H1 (cell line): ENCODE results near the gene ZNF683. TPM values are rescaled to one million over a fixed set of nuclear protein-coding genes. Genes with fewer than 3 reads are reported as not detected.
A peak's percentile ranks its signal among the peaks of the same experiment; 100 is the strongest.

Experiments
- CTCF ChIA-PET: fragments of 300-600 bp; sonication (Branson Sonifier 250); formaldehyde crosslinking; loops from one replicate; lab custom pipeline; 2021; ENCODE audit not compliant: partially characterized antibody; lab: Charles Lee
- POLR2A ChIA-PET: fragments of 300-600 bp; sonication (Branson Sonifier 250); formaldehyde crosslinking; loops from one replicate; lab custom pipeline; 2021; ENCODE audit warnings: inconsistent platforms; ENCODE audit not compliant: partially characterized antibody; lab: Charles Lee
- DNase-seq, 2 experiments: peaks; one replicate each; pipeline versions ENCODE4 v3.0.0 to v3.0.0-alpha.2; 2010 to 2022; ENCODE audit warnings: low spot score in 2 of 2, low read depth in 1 of 2, mixed read lengths in 1 of 2
- FAIRE-seq: peaks from 2 replicates; lab custom pipeline; 2011; peaks lifted over from hg19 to GRCh38; lab: Jason Lieb, UNC
- H2AFZ ChIP-seq: 2 replicates; pipeline ENCODE4 v1.8.1; 2012; ENCODE audit warnings: low read length, inconsistent platforms
- H2AK5ac ChIP-seq: 2 replicates; pipeline ENCODE4 v1.6.1; 2013; ENCODE audit warnings: low read depth, low read length
- H2BK120ac ChIP-seq: replicated peaks from 2 replicates; pipeline ENCODE3; 2013; ENCODE audit warnings: low read depth, low read length, inconsistent platforms
- H2BK12ac ChIP-seq: 2 replicates; pipeline ENCODE4 v1.6.1; 2013; ENCODE audit warnings: low read depth, low read length
- H2BK15ac ChIP-seq: 2 replicates; pipeline ENCODE4 v1.6.1; 2013; ENCODE audit warnings: low read length
- H2BK20ac ChIP-seq: 2 replicates; pipeline ENCODE4 v1.6.1; 2013; ENCODE audit warnings: low read length
- H2BK5ac ChIP-seq: 2 replicates; pipeline ENCODE4 v1.6.1; 2013; ENCODE audit warnings: low read depth, low read length
- H3K14ac ChIP-seq: 2 replicates; pipeline ENCODE4 v1.6.1; 2013; ENCODE audit warnings: inconsistent platforms; ENCODE audit not compliant: insufficient read length
- H3K18ac ChIP-seq: 2 replicates; pipeline ENCODE4 v1.6.1; 2013; ENCODE audit warnings: low read length; ENCODE audit errors: extremely low read depth
- H3K23ac ChIP-seq: 2 replicates; pipeline ENCODE4 v1.6.1; 2013; ENCODE audit warnings: inconsistent platforms; ENCODE audit not compliant: insufficient read length
- H3K23me2 ChIP-seq: 2 replicates; pipeline ENCODE4 v1.6.1; 2013; ENCODE audit warnings: low read depth, low read length
- H3K27ac ChIP-seq: 2 replicates; pipeline ENCODE4 v1.6.1; 2011; ENCODE audit warnings: low read depth, low read length, inconsistent platforms
- H3K27me3 ChIP-seq, 4 experiments: replicated peaks in 1 of 4; 1 replicate in 1 of 4; 2 replicates in 3 of 4; pipeline versions ENCODE4 v1.6.1 to v1.8.1; 2011 to 2013; ENCODE audit warnings: low read length in 3 of 4, mild to moderate bottlenecking in 3 of 4, inconsistent platforms in 2 of 4, mixed read lengths in 2 of 4, moderate library complexity in 1 of 4; ENCODE audit not compliant: control insufficient read depth in 3 of 4, insufficient read depth in 3 of 4; ENCODE audit errors: extremely low read depth in 1 of 4
- H3K36me3 ChIP-seq, 4 experiments: 2 replicates each; pipeline versions ENCODE4 v1.6.1 to v1.8.1; 2011 to 2013; ENCODE audit warnings: mild to moderate bottlenecking in 4 of 4, low read length in 3 of 4, moderate library complexity in 2 of 4, control low read depth in 1 of 4, inconsistent platforms in 1 of 4; ENCODE audit not compliant: insufficient read depth in 4 of 4, control insufficient read depth in 2 of 4
- H3K4ac ChIP-seq: replicated peaks from 2 replicates; pipeline ENCODE3; 2013; ENCODE audit warnings: low read length, low read depth, mixed read lengths, inconsistent platforms; ENCODE audit not compliant: insufficient read length
- H3K4me1 ChIP-seq, 4 experiments: replicated peaks in 1 of 4; 1 replicate in 1 of 4; 2 replicates in 3 of 4; pipeline versions ENCODE4 v1.6.1 to v1.8.1; 2011 to 2013; ENCODE audit warnings: low read length in 3 of 4, inconsistent platforms in 2 of 4, mixed read lengths in 1 of 4; ENCODE audit not compliant: insufficient read depth in 4 of 4, control insufficient read depth in 3 of 4
- H3K4me2 ChIP-seq, 2 experiments: 2 replicates each; pipeline versions ENCODE4 v1.6.1 to v1.8.1; 2011 to 2013; ENCODE audit warnings: low read depth in 2 of 2, low read length in 2 of 2, control low read depth in 1 of 2, inconsistent platforms in 1 of 2, mild to moderate bottlenecking in 1 of 2; ENCODE audit not compliant: insufficient read depth in 1 of 2
- H3K4me3 ChIP-seq, 4 experiments: fragments of 200-600, 300-600 bp in 1 of 4; sonication (generic), shearing (Covaris generic), sonication (Bioruptor Twin) in 1 of 4; 2 replicates each; pipeline versions ENCODE4 v1.5.1 to v1.8.1; 2011 to 2016; ENCODE audit warnings: low read length in 4 of 4, low read depth in 3 of 4, control low read depth in 2 of 4, inconsistent platforms in 2 of 4, mild to moderate bottlenecking in 2 of 4, mixed read lengths in 1 of 4, moderate library complexity in 1 of 4; ENCODE audit not compliant: insufficient read depth in 2 of 4; ENCODE audit errors: extremely low read depth in 1 of 4
- H3K56ac ChIP-seq: replicated peaks from 2 replicates; pipeline ENCODE3; 2013; ENCODE audit warnings: low read depth, mild to moderate bottlenecking, mixed read lengths, low read length, inconsistent platforms; ENCODE audit not compliant: insufficient read length
- H3K79me1 ChIP-seq: 2 replicates; pipeline ENCODE4 v1.6.1; 2013; ENCODE audit warnings: low read depth, low read length, control low read depth
- H3K79me2 ChIP-seq, 2 experiments: 2 replicates each; pipeline versions ENCODE4 v1.6.1 to v1.8.1; 2012 to 2013; ENCODE audit warnings: low read length in 2 of 2, mild to moderate bottlenecking in 2 of 2, inconsistent platforms in 1 of 2; ENCODE audit not compliant: insufficient read depth in 2 of 2, control insufficient read depth in 1 of 2
- H3K9ac ChIP-seq, 4 experiments: replicated peaks in 1 of 4; 1 replicate in 1 of 4; 2 replicates in 3 of 4; pipeline versions ENCODE4 v1.6.1 to v1.8.1; 2011 to 2013; ENCODE audit warnings: low read depth in 3 of 4, low read length in 3 of 4, control low read depth in 2 of 4, mild to moderate bottlenecking in 2 of 4, moderate library complexity in 2 of 4, inconsistent platforms in 1 of 4; ENCODE audit errors: extremely low read depth in 1 of 4
- H3K9me3 ChIP-seq, 2 experiments: 2 replicates each; pipeline versions ENCODE4 v1.6.1 to v1.8.1; 2012 to 2013; ENCODE audit warnings: mild to moderate bottlenecking in 2 of 2, moderate library complexity in 2 of 2, control low read depth in 1 of 2, inconsistent platforms in 1 of 2, low read depth in 1 of 2, low read length in 1 of 2, mixed read lengths in 1 of 2; ENCODE audit not compliant: insufficient read depth in 2 of 2
- H4K20me1 ChIP-seq, 2 experiments: replicated peaks in 1 of 2; 2 replicates each; pipeline versions ENCODE3 to v1.8.1; 2011 to 2013; ENCODE audit warnings: inconsistent platforms in 2 of 2, low read length in 2 of 2, mild to moderate bottlenecking in 1 of 2; ENCODE audit not compliant: insufficient read depth in 2 of 2, control insufficient read depth in 1 of 2
- H4K5ac ChIP-seq: 2 replicates; pipeline ENCODE4 v1.6.1; 2013; ENCODE audit warnings: low read length, low read depth, mixed read lengths, inconsistent platforms; ENCODE audit not compliant: insufficient read length
- H4K8ac ChIP-seq: 2 replicates; pipeline ENCODE4 v1.8.0; 2013; ENCODE audit warnings: mild to moderate bottlenecking, moderate library complexity, low read length, inconsistent platforms; ENCODE audit not compliant: insufficient read depth; ENCODE audit errors: extremely low read depth
- H4K91ac ChIP-seq: replicated peaks from 2 replicates; pipeline ENCODE3; 2013; ENCODE audit warnings: low read length, mixed read lengths, inconsistent platforms; ENCODE audit not compliant: insufficient read length
- CHD2 ChIP-seq: IDR thresholded peaks from 2 replicates; pipeline ENCODE4 v1.6.1; 2012; ENCODE audit warnings: low read length, improper control_type of control experiment
- KDM1A ChIP-seq: fragments of 200-600, 300-600 bp; sonication (generic); IDR thresholded peaks from 2 replicates; pipeline ENCODE4 v1.7.1; 2016; ENCODE audit warnings: mild to moderate bottlenecking, low read length, borderline replicate concordance
- KDM5A ChIP-seq: fragments of 200-600 bp; IDR thresholded peaks from 2 replicates; pipeline ENCODE4 v1.7.1; 2012; ENCODE audit warnings: mild to moderate bottlenecking, low read length, inconsistent platforms, mixed read lengths
- NANOG ChIP-seq: IDR thresholded peaks from 2 replicates; pipeline ENCODE4 v1.6.1; 2011; ENCODE audit warnings: low read length, low read depth, mild to moderate bottlenecking, inconsistent platforms; ENCODE audit not compliant: insufficient read depth, poor library complexity, severe bottlenecking
- POLR2AphosphoS5 ChIP-seq: IDR thresholded peaks from 2 replicates; pipeline ENCODE4 v1.6.1; 2011; ENCODE audit warnings: low read depth, low read length
- RBBP5 ChIP-seq: IDR thresholded peaks from 2 replicates; pipeline ENCODE4 v1.7.1; 2012; ENCODE audit warnings: low read depth, mild to moderate bottlenecking, inconsistent platforms, low read length, moderate library complexity, borderline replicate concordance
- RNF2 ChIP-seq: fragments of 200-900, 300-1000 bp; sonication (generic); IDR thresholded peaks from 2 replicates; pipeline ENCODE4 v1.7.1; 2016; ENCODE audit warnings: borderline replicate concordance, low read depth, mild to moderate bottlenecking, antibody characterized with exemption, low read length; ENCODE audit not compliant: poor library complexity, severe bottlenecking; ENCODE audit errors: missing control alignments
- RXRA ChIP-seq: IDR thresholded peaks from 2 replicates; pipeline ENCODE4 v1.6.1; 2011; ENCODE audit warnings: low read depth, mild to moderate bottlenecking, low read length, moderate library complexity; ENCODE audit not compliant: insufficient read depth
- SRF ChIP-seq: IDR thresholded peaks from 2 replicates; pipeline ENCODE4 v1.6.1; 2011; ENCODE audit warnings: mild to moderate bottlenecking, low read depth, low read length, moderate library complexity
- SUZ12 ChIP-seq: fragments of 200-600 bp; sonication (generic); IDR thresholded peaks from 2 replicates; pipeline ENCODE4 v1.6.1; 2012; ENCODE audit warnings: mild to moderate bottlenecking, inconsistent platforms, low read length, moderate library complexity, mixed read lengths
- TBP ChIP-seq: IDR thresholded peaks from 2 replicates; pipeline ENCODE4 v1.6.1; 2011; ENCODE audit warnings: low read depth, low read length, improper control_type of control experiment
- WGBS, 2 experiments: shearing (Covaris generic) in 1 of 2; methylation state at CpG; one replicate each; pipeline versions ENCODE4 v1.1.6 to v1.1.7; 2013 to 2015; ENCODE audit warnings: low lambda C conversion rate in 2 of 2, mixed read lengths in 2 of 2, inconsistent platforms in 1 of 2, low coverage in 1 of 2, missing lambda C conversion rate in 1 of 2; ENCODE audit not compliant: insufficient replicate concordance in 2 of 2, insufficient coverage in 1 of 2, insufficient read length in 1 of 2; ENCODE audit errors: extremely low coverage in 1 of 2, missing lambda C conversion rate in 1 of 2; 5-methylcytosine and 5-hydroxymethylcytosine counted together
- polyA plus RNA-seq, 7 experiments: library from polyadenylated mRNA; depleted of rRNA in 3 of 7; stranded (reverse) in 5 of 7; unstranded in 2 of 7; fragments of >200 nt in 5 of 7; fragments of 200-250 nt in 2 of 7; gene quantifications; 1 replicate in 5 of 7; 2 replicates in 1 of 7; 4 replicates in 1 of 7; pipeline versions ENCODE4 v1.2.1 to v1.2.3, GENCODE V29; 2011 to 2013; ENCODE audit warnings: missing spikeins in 2 of 7, mixed read lengths in 2 of 7
- total RNA-seq: library from RNA; stranded (reverse); fragmentation: NEBNext Ultra II Directional; extraction: Animal tissue kit (Norgen Biotek cat#: 25700); gene quantifications from 2 replicates; pipeline ENCODE4 v1.2.1, GENCODE V29; 2021

Gene ZNF683
- total and polyA plus RNA-seq, 2 of the 8 experiments (the other 6 are each of a cell fraction or from before 2014, with no cell fraction given), result not detected

GRCh38 chr1:26335774-26336476, 36.6 kb downstream of the ZNF683 start:
- no peak overlapping the region for H3K56ac ChIP-seq
- no peak overlapping the region for H2AK5ac ChIP-seq
- H3K4me3 ChIP-seq, result peak overlapping the region; percentile 55 to 86 (median 68)
- no peak overlapping the region for H3K23ac ChIP-seq
- no peak overlapping the region for H2BK20ac ChIP-seq
- ChIA-PET CTCF (interaction anchor here (0.6 to 57.0 kb wide), 8 partner anchors 10 to 527 kb away, joined by 3 to 1530 read pairs (median 4); partner anchors contain the start of genes SH3BGRL3 and UBXN11), POLR2A (interaction anchor here (0.6 to 6.1 kb wide), 18 partner anchors 13 to 445 kb away, joined by 3 to 44 read pairs (median 4); partner anchors contain the start of genes CD52, CRYBG2 and LIN28A)
- peak overlapping the region; percentile 28 for H4K5ac ChIP-seq
- no peak overlapping the region for H4K8ac ChIP-seq
- no peak overlapping the region; the same call in 1 of the 2 replicates for H3K18ac ChIP-seq
- peaks cover 0 to 11% (median 5%) of the 10 kb centered on the region in 4 experiments; a peak in 5 of 7 replicates for H3K27me3 ChIP-seq
- H2BK12ac ChIP-seq, result no peak overlapping the region
- peaks cover 3 to 12% (median 6%) of the 10 kb centered on the region in 4 experiments for H3K4me1 ChIP-seq
- no peak overlapping the region for H2BK15ac ChIP-seq
- no peak for FAIRE-seq
- H3K9ac ChIP-seq, result peak overlapping the region; percentile 6 to 71 (median 52)
- H2BK120ac ChIP-seq, result no peak overlapping the region
- H4K20me1 ChIP-seq, result no peaks in the 10 kb centered on the region
- H3K36me3 ChIP-seq, result peaks cover 0 to 9% (median 6%) of the 10 kb centered on the region in 4 experiments; a peak in 6 of 8 replicates
- H3K79me2 ChIP-seq, result no peaks in the 10 kb centered on the region
- H3K4me2 ChIP-seq, result peak overlapping the region; percentile 92 to 99
- peaks cover 8% of the 10 kb centered on the region; the same call in 1 of the 2 replicates for H3K23me2 ChIP-seq
- H2BK5ac ChIP-seq, result no peak overlapping the region; the same call in 1 of the 2 replicates
- H3K14ac ChIP-seq, result no peak overlapping the region
- no peak for DNase-seq
- no peaks in the 10 kb centered on the region for H3K79me1 ChIP-seq
- H3K9me3 ChIP-seq, result no peaks in the 10 kb centered on the region
- H3K27ac ChIP-seq, result peak overlapping the region; percentile 74; the same call in 1 of the 2 replicates
- peak overlapping the region; percentile 72; the same call in 1 of the 2 replicates for H2AFZ ChIP-seq
- 6% methylated on average over 30 of the region's 41 CpGs; no CpG with 5 or more reads in 1 of the 2 experiments for WGBS, 2 experiments
- no peak overlapping the region for H4K91ac ChIP-seq
- H3K4ac ChIP-seq, result no peak overlapping the region
- TF ChIP-seq KDM1A (no peak), TBP (peak; percentile 22), RBBP5 (0 out of 2 replicates have a peak, but pooled peaks have one; percentile 27), NANOG (no peak), SRF (no peak), RXRA (no peak), SUZ12 (no peak), CHD2 (no peak), POLR2AphosphoS5 (0 out of 2 replicates have a peak, but pooled peaks have one; percentile 22), RNF2 (no peak), KDM5A (no peak)
